Measurements from ENCODE around the gene ASB5.

DNA sequence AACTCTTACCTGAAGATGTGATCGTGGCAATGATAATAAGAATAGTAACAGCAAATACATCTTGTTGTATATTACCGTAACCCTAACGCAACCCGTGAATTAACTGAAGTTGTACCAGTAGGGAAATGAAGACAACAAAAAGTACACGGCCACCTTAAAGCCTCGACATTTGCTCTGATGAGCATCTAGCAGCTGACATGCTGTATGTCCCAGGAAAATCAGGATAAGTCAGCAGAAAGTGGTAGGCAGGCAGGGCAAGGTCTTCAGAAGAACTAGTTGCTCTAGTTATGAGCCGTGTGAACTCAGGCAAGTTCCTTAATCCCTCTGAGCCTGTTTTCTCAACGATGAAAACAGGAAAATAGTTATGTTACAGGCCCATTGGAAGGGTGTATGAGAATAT, 7.7 kb upstream of the ASB5 start:
- TF ChIP-seq, protein P1, sequence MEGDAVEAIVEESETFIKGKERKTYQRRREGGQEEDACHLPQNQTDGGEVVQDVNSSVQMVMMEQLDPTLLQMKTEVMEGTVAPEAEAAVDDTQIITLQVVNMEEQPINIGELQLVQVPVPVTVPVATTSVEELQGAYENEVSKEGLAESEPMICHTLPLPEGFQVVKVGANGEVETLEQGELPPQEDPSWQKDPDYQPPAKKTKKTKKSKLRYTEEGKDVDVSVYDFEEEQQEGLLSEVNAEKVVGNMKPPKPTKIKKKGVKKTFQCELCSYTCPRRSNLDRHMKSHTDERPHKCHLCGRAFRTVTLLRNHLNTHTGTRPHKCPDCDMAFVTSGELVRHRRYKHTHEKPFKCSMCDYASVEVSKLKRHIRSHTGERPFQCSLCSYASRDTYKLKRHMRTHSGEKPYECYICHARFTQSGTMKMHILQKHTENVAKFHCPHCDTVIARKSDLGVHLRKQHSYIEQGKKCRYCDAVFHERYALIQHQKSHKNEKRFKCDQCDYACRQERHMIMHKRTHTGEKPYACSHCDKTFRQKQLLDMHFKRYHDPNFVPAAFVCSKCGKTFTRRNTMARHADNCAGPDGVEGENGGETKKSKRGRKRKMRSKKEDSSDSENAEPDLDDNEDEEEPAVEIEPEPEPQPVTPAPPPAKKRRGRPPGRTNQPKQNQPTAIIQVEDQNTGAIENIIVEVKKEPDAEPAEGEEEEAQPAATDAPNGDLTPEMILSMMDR (conservative IDR thresholded peaks at IDR 0.05 in 1 of 2, IDR thresholded peaks at IDR 0.05 in 1 of 2; ENCODE audit: extremely low read depth in 1 of 2, insufficient read depth in 1 of 2, low read depth in 1 of 2, low read length in 2 of 2): no peak
- TF ChIP-seq EZH2 (IDR thresholded peaks at IDR 0.05; ENCODE audit: borderline replicate concordance, low read length): no peak

Data from mammary epithelial cell (primary cell).